NCI-H446 treated with DMSO at 0.1 percent for 48 hours (cell line): ENCODE results near the gene CDH12.
"Not testable (repeated sequence)": the region's sequence is repeated elsewhere in the genome, so short reads cannot be mapped to it uniquely, and the experiment has no call there.

Experiments
- DNase-seq: peaks from one replicate; lab custom pipeline; 2025; lab: John Stamatoyannopoulos, UW

Gene CDH12

DNA sequence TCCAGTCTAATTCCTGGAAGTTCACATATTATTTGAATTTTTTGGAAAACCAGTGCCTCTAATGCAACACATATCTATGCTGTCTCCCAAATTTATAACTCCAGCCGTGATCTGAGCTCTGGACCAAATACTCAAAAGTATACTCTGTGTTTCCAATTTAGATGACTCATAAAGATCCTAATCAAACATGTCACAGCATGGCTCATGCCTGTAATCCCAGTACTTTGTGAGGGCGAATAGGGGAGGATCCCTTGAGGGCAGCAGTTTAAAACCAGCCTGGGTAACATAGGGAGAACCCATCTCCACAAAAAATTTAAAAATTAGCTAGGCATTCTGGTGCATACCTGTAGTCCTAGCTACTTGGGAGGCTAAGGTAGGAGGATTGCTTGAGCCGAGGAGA, 388.0 kb downstream of the CDH12 start:
- no peak for DNase-seq

DNA sequence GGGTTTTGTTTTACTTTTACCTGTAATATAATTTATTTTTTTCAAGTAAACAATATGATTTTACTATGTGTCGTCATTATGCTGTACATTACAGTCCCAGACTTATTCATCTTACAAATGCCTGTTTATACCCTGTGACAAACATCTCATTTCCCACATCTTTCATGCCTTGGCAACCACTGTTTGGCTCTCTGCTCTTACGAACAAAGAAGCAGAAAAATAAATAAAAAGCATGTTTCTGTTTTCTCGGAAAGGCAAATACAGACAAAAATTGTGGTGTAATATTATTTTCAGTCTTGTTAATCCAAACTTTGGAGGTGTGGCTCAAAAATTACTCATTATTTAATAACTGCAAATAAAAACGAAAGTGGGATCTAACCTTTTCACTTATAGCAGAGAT, 393.0 kb downstream of the CDH12 start:
- DNase-seq: no peak

DNA sequence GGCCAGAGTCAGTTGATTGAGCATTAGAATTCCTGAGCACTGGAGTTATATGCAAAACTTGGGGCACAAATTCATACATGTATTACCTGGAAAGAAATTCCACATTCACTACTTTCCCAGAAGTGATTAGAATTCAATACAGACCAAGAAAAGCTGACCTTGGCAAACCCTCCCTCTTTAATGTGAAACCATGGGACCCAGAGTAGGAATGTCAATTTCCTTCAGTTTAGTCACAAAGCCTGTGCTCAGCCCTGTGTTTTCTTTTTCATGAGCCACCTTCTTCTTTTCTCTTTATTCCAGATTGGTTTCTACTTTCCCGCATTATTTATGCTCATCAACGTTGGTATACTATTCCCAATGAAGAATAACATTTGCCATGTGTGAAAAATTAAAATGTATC, 420.2 kb downstream of the CDH12 start:
- DNase-seq: no peak

DNA sequence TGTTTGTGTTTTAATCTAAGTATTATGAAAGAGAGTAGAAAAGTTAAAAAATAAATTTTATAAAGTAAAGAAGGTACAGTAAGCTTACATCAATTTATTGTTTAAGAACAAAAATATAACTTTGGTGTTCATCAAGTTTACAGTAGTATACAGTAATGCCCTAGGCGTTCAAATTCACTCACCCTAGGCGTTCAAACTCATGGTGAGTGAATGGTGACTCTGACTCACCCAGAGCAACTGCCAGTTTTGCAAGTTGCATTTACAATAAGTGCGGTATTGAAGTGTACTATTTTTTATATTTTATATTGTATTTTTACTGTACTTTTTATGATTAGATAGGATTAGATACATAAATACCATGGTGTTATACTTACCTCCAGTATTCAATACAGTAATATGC, 421.3 kb downstream of the CDH12 start:
- no peak for DNase-seq

DNA sequence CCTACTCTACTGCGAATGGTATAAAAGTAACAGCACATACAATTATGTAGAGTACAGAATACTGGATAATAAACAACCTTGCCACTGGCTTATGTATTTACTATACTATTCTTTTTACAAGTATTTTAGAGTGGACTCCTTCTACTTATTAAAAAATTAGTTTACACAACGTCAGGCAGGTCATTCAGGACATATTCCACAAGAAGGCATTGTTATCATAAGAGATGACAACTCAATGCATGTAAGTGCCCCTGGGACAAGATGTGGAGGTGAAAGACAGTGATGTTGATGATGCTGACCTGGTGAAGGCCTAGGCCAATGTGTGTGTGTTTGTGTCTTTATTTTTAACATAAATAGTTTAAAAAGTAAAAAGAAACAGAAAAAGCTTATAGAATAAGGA, 421.7 kb downstream of the CDH12 start:
- no peak for DNase-seq

DNA sequence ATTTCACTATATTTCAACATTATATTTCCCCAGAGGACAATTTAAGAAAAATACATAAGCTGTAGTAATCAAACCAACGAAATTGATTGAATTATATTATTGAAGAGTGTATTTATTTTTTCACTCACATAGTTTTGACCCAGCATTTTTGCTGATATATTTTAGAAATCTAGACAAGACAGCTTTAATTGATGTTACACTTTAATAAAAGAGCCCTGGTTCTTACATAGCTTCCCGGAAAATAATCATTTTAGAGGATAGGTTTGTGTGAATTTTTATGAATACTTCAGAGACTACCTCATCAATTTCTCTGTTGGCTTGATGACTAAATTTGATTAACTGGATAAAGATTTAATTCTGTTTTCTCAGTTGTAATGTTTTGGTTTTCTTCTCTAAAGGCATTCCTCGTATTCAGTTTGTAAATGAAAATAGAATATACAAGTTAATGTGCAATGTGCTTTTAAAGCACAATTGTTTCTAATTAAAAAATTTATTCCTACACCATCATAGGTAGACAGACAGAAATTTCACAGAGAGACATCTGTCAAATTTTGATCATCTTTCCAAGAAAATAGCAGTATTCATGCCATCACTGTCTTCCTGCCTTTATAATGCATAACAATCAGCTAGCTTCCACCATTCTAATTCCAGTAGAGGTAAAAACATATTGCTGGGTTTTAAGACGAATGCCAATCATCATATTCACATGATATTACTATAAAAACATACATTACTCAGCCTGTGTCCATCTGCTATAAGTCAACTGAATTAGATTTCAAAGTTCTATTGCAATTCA, 441.4 kb downstream of the CDH12 start:
- no peak for DNase-seq

DNA sequence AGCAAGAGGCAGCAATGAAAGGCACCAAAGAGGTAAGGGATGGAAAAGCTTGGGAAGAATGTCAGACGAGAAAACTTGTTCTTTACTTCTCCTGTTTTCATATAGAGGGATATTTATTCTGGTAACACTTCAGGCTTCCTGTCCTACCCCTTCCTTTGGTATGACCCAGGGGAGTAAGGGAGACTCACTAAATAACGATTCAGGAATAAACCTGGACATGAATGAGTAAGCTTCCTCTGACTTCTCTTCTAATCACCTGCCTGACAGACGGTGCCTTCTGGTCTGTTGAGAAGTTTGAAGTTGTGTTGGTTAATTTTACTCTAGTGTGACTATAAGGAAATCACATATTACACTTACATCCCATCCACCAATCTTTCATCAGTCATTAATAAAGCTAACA, 461.2 kb downstream of the CDH12 start:
- DNase-seq: no peak

DNA sequence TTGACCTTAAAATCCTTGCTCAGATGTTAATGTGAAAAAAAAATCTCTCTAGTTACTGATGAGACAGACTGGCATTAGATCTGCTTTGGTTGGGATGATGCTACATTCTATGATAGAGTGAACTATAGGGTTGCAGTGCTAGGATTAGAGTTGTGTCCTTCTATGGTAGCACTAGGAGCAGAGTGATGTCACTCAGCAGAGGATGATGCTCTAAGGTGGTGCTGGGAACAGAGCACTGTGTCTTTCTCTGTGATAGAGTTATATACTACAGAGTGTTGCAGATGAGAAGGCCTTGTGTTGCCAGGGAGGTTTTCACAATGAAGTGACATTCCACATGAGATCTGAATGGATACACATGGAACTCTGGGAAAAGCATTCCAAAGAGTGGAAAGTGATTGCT, 462.3 kb downstream of the CDH12 start:
- no peak for DNase-seq

DNA sequence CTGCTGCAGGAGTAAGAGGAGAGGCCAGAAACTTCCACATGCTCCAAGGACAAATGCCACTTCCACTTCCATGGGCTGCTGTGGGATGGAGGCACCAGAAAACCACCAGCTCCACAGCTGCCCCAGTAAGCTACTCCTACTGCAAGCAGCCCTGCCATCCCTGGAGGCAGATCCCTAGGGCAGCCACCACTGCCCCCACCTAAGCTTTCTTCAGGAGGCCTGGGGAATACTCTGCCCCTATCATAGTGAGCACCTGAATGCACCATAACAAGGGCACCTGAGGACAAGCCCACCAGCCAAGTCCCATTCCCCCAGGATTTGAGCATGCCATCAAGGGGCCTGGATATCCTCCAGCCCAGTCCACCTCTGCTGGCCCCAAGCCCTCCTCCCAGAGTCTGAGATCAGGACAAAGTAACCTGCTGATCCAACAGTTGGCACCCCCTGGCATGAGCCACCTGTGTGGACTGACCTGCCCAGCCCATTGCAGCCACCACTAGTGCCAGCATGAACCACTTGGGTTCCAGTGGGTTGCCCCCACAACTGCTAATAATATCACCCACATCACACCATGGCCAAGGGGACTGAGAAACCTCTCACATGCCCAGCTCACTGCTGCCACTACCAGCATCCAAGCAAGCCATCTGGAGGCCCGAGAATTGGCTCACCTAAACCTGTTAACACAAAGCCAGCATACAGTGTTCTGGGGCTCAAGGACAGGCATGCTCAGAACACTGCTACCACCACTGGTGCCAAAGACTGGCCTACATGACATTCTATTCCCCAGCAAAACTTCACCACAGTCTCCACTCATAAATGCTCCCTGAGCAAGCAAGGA, 480.1 kb downstream of the CDH12 start:
- DNase-seq: peak; percentile 66

DNA sequence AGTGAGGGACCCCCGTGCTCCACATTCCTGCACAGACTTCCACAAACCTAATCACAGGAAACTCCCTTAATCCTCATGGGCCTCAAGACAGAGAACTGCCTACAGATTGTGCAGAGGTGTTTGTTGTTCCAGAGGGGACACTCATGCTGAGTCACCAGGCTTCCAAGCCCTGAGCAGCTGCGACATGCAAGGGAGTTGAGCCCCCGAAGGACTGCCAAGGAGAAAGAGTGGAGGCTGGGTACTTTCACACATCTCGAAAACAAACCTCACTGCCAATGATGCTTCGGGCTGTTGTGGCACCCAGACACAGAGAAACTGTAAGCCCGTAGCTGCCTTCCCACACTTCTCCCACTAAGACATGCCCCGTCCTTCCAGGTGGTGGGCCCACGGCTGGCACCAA, 480.8 kb downstream of the CDH12 start:
- DNase-seq: peak; percentile 79

DNA sequence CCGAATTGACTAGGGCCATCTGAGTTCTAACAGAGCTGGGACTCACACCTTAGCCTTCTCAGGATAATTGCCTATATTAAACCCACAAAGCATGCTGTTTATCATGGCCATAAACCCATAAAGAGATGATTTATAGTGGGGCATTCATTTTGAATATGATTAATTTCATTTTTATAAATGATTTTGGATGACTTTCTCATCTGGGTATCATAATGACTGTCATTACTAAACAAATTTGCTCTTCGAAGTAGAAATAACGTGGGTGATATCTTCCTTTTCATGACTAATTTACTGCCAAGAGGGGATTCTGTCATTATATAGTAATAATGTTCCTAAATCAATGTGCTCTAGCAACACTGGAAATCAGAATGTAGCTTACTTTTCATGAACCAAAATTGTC, 498.2 kb downstream of the CDH12 start:
- DNase-seq: peak; percentile 67

DNA sequence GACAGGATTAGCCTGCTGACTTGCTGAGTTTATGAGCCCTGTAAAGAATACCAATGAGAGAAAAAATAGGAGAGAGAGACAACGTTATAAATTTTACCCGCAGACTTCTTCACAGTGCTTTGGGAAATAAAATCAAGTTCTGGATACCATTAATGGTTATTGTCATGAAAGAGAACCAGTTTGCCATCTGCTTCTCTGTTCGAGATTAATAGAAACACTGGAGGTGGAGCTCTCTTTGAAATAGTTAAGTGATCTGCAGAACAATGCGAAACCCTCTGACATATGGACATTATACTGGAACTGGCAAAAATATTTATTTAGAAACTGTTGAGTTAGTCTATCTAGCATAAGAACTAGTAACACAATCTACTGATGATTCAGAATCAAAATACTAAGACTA, 500.7 kb downstream of the CDH12 start:
- peak; percentile 89 for DNase-seq

DNA sequence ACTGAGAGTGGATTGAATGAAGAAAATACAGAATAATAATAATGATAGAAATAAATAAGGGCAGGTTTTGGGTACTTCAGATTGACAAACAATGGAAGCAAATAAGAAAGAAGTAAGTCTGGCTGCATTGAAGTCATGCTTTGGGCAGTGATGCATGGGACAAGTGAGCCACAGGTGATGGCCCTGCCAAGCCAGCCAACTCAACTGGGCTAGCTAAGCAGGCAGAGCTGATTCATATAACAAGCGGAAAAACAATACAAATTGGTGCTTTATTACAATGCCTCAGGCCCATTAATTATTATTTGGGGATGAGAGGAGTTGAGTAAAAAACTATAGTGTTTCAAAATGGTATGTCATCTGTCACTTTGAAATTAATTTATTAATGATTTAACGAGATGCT, 502.0 kb downstream of the CDH12 start:
- peak; percentile 42 for DNase-seq

DNA sequence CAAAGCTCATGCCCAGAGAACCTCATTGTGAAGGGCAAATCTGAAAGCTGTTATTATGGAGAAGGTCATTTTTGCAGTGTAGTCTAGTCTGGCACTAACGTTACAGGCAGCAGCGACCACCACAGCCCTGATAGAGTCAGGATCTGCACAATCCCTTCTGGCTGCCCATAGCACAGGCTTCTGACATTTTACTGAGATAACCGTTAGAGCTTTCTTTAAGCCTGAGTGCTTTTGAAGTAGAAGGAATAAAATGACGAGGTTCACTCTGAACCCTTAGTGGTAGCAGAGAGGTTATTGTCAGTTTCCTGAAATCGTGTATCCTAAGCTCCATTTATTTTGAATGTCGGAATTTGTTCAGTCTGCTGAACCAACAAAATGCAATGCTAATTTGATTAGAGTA, 505.1 kb downstream of the CDH12 start:
- DNase-seq: no peak

DNA sequence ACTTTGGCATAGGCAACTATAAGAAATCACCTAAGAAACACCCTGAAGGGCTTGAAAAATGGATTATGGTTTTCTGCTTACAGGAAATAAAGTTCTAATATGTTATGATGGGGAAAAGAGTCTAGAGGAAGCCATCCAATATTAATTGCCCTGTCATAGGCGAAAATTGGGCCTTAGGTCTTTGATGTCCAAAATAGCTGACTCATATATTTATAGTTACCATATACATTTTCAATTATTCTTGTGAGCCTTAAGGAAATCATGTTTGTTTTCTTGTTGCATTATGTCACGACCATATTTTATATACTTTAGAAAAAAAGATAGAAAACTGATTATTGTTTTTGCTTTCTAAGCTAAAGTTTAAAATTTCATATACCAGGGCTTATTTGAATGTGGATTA, 509.1 kb downstream of the CDH12 start:
- DNase-seq: no peak

DNA sequence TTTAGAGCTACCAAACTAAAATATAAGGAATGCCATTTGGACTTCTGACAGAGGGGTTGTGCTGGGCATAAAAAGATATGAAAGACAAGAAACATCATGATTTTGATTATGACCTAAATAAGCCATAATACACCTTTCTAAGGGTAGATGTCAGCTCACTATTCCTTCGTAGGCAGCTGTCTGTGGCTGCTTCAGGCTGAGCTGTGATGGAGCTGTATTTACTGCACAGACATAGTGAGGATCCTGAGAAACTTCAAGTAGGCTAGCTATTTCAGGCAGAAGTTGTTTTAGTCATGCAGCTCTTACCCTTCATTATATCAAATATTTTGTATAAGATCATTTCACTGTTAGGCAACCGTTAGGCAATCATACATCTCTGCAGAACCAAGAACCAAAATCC, 511.7 kb downstream of the CDH12 start:
- DNase-seq: no peak

DNA sequence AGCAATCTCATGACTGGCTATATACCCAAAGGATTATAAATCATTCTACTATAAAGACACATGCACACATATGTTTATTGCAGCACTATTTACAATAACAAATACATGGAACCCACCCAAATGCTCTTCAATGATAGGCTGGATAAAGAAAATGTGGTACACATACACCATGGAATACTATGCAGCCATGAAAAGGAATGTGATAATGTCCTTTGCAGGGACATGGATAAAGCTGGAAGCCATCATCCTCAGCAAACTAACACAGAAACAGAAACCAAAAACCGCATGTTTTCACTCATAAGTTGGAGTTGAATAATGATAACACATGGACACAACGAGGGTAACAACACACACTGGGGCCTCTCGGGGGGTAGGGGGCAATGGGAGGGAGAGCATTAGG, 520.2 kb downstream of the CDH12 start:
- DNase-seq: not testable (repeated sequence)

DNA sequence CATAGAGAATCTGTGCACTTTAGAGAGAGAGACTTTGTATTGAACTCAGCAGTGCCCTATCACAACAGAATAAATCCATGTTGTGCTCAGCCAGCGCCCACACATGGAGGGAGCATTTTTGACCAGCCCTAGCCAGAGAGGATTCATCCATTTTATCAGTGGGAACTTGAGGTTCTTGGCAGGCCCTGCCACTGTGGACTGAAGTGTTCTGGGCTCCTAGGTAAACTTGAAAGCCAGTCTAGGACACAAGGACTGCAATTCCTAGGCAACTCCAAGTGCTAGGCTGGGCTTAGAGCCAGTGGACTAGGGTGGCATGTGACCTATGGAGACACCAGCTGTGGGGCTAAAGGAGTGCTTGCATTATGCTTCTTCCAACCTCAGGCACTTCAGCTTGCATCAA, 523.5 kb downstream of the CDH12 start:
- peak; percentile 72 for DNase-seq

DNA sequence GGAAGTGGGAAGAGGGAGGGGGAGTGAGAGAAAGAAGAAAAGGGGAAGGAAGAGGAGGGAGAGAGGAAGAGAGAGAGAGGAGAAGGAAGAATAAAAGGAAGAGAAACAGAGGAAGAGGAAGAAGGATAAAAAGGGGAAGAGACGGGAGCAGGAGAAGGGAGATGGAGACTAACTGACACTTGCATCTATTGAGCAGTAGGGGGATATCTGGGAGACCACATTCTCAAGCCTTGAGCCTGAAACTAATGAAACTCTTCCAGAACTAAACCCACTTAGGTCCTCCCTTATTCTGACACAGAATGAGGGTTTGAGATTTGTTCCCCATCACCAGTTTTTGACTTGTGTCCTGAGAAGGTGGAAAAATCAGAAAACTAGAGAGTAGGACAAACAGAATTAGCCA, 533.3 kb downstream of the CDH12 start:
- no peak for DNase-seq

DNA sequence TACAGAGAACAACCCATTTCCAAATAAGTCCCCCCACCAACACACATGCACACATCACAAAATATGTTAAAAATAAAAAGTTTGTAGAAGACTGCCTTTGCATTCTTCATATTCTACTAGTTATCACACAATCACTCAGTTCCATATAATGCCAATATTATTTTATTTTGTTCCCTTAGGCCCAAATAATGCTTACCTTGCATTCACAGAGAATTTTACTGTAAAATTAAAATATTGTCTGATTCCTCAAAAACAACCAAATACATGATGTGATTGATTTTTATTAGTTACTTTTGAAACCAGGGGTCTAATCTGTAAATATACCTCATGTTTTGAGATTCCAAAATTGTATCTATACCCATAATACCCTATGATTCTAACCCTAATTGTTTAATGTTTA, 536.9 kb downstream of the CDH12 start:
- no peak for DNase-seq

DNA sequence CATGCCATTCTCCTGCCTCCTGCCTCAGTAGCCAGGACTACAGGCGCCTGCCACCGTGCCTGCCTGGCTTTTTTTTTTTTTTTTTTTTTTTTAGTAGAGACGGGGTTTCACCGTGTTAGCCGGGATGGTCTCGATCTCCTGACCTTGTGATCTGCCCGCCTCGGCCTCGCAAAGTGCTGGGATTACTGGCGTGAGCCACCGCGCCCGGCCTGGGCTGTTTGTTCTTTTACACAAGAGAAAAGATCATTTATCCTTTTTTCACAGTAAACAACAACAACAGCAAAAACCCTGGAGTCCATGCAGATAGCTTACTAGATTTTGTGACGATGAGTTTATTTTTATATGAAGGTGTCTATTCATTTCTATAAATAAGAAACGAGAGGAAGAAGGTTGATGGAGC, 538.1 kb downstream of the CDH12 start:
- not testable (repeated sequence) for DNase-seq

DNA sequence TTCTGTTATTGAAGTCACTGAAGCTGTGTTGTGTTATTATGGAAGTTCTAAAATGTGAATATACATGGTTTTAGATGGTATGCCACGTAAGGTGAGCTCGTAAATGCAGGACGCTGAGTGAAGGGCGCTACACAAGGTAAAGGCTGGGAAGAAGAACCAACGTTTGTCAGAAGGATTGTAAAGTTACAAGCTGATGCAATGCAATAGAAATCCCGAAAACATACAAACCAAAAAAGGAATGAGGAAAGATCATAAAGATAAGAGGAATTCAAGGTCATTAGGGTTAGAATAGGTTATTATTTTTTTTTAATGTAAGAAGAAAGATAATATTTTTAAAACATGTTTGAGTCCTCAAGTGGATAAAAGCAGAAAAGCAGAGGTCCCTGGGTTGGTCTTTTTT, 538.6 kb downstream of the CDH12 start:
- no peak for DNase-seq

DNA sequence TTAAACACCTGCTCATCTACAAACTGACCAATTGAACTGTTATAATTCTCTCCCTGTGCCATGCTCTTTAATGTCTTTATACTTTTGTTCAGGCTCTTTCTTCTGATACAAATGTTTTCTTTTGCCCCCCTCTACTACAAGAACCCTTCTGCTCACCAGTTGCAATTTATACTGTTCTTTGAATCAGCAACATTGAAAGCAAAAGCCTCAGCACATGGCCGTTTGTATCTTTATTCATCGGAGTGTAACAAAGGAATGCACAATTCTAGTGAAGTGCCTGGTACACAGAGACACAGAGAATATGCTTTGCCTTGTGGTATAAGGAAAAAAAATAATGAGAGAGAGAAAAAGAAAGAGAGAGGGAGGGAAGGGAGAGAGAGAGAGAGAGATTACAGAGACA, 547.1 kb downstream of the CDH12 start:
- DNase-seq: no peak

DNA sequence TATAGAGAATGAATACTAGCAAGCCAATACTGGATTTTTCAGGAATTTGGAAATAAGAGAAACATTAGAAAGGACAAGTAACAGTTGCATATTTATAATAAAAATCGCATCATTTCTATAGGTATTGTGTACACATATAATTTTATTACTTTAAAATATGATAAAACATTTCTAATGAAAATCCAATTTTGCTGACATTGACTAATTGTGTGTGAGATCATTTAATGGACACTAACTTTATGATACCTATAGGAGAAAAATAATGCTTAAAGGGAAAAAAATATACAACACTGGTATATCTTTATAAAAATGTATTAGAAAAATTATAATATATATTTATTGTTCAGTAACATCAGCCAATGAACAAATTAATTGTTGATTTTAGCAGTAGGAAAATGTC, 557.3 kb downstream of the CDH12 start:
- no peak for DNase-seq
